VCaP (cell line): Measurements from ENCODE around the gene SMIM29.

Experiments
- H3K27ac ChIP-seq: fragments of 450-650 bp; 2 replicates; pipeline ENCODE4 v1.5.1; 2017
- TF ChIP-seq, protein P1 (sequence below): fragments of 450-650 bp; conservative IDR thresholded peaks from 2 replicates; pipeline ENCODE4 v1.5.1; 2017; ENCODE audit warnings: mild to moderate bottlenecking, moderate library complexity

SMIM29 gene

DNA sequence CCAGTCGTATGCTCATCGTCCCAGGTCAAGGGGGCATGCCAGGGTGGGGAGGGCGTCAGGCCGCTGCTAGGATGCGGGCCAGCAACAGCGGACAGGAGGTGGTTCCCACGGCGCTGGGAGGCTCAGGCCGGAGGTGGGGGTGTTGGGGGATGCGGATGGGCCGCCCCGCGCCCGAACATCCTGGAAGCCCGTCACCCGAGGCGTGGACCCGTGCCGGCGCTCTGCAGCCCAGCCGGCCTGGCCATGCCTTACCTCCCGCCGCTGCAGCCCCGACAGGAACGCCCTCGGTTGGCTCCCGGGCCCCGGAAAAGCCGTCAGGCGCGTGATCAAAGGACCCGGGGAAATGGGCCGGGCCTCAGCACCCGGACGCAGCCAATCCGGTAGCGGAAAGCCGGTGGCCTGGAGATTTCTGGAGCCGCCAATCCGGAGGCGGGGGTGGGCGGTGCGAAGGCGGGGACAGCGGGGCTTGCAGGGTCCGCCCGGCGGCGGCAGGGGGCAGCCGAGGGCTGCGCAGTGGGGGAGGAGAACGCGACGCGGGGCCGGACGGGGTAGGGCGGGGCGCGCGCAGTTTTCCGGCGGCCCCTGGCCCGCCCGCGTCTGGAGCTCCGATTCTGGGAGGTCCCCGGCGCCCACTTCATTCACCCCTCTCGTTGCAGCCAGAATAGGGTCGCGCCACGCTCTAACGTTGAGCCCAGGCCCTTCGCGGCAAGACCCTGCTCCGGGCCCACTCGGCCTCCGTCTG, at the start of gene SMIM29:
Gene SMIM29 (minus strand): TSS at position 280 of the 742 bp plus-strand sequence. CDS start 1,215 bp downstream, outside the sequence.
- TF ChIP-seq, protein P1, sequence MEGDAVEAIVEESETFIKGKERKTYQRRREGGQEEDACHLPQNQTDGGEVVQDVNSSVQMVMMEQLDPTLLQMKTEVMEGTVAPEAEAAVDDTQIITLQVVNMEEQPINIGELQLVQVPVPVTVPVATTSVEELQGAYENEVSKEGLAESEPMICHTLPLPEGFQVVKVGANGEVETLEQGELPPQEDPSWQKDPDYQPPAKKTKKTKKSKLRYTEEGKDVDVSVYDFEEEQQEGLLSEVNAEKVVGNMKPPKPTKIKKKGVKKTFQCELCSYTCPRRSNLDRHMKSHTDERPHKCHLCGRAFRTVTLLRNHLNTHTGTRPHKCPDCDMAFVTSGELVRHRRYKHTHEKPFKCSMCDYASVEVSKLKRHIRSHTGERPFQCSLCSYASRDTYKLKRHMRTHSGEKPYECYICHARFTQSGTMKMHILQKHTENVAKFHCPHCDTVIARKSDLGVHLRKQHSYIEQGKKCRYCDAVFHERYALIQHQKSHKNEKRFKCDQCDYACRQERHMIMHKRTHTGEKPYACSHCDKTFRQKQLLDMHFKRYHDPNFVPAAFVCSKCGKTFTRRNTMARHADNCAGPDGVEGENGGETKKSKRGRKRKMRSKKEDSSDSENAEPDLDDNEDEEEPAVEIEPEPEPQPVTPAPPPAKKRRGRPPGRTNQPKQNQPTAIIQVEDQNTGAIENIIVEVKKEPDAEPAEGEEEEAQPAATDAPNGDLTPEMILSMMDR: peak; percentile 100
- H3K27ac ChIP-seq: peak within 1 kb of the TSS; percentile 96

DNA sequence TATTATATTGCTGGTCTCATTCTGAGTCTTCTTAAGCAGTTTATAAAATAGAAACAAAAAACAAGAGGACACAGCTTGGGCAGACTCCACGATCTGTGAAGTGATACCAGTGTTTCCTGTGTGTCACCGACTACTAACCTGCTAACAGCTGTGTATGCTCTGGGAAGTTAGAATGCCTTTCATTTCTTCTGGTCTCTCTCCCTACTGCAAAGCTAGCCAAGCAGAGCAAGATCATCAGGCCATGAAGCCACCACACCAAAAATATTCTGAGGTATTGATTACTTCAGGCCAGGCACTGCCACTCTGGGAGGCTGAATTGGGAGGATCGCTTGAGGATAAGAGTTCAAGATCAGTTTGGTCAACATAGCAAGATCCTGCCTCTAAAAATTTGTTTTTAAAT, 46.9 kb upstream of the SMIM29 start:
- TF ChIP-seq, protein P1: no peak
- no peak overlapping the region for H3K27ac ChIP-seq

DNA sequence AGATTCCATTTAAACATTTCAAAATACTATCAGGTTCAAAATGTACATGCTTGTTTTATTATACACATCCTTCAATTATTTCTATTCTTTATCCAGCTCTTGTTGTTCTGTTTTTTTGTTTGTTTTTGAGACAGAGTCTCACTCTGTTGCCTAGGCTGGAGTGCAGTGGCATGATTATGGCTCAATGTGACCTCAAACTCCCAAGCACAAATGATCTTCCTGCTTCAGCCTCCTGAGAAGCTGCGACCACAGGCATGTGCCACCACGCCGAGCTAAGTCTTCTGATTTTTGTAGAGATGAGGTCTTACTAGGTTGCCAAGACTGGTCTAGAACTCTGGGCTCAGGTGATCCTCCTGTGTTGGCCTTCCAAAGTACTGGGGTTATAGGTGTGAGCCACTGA, 44.1 kb upstream of the SMIM29 start:
- no peak overlapping the region for H3K27ac ChIP-seq

DNA sequence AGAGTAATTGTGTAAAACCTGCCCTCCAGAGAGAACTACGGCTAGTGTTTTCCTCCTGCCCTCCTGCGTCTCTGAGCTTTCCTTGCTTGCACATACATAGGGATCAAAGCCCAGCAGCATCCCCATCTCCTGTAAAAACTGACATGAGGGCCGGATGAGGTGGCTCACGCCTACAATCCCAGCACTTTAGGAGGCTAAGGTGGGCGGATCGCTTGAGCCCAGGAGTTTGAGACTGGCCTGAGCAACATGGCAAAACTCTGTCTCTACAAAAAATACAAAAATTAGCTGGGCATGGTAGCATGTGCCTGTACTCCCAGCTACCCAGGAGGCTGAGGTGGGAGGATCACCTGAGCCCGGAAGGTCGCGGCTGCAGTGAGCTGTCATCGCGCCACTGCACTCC, 40.3 kb upstream of the SMIM29 start:
- TF ChIP-seq, protein P1: no peak
- no peak overlapping the region for H3K27ac ChIP-seq

More for the DNA sequence above, 44.1 kb upstream of the SMIM29 start:
- TF ChIP-seq, protein P1: no peak

DNA sequence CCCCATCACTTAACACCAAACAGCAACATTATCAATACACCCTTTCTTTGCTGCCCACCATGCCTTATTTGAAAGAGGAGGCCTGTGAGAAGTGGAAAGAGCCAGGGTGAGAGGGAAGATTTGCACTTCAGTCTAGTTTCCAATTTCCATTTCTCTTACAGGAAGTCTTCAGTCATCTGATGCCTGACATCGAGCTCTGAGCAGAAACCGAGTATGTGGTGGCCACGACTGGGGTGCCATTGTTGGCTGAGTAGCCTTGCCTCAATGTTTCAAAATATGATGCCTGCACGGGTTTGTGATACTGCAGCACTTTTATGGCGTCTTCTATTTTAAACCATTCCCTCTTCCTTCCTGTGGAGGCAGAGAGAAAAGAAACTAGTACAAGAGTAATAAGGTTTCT, 39.8 kb upstream of the SMIM29 start:
- TF ChIP-seq, protein P1: no peak
- no peak overlapping the region for H3K27ac ChIP-seq

DNA sequence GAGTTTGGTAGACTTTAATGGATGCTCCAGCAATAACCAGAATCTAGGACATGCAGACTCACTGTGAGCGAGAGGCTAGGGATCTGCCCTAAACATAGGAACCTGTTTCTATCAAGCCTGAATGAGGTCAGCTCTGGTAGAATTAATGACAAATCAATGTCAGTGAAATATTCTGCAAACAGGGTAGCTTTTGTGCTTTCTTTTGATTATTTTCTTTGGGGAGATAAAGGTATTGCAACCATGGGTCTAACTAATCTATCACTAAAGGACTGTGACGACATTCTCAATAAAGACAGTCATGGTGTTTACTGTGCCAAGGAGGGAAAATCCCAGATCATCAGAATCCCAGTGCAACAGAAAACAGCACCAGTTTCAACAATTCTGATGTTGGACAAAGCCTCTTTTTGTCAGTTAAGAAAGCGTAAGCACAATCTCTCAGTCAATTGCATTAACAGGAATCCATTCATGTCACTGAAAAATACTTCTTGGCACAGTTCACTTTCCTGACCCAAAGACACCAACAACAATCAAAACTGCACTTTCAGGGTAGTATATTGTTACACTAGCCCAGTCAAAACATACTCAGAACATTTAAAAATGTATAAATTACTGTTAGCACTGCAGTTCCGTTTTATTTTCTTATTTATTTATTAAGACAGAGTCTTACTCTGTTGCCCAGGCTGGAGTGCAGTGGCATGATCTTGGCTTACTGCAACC, 36.8 kb upstream of the SMIM29 start:
- TF ChIP-seq, protein P1: no peak
- H3K27ac ChIP-seq: no peak overlapping the region

DNA sequence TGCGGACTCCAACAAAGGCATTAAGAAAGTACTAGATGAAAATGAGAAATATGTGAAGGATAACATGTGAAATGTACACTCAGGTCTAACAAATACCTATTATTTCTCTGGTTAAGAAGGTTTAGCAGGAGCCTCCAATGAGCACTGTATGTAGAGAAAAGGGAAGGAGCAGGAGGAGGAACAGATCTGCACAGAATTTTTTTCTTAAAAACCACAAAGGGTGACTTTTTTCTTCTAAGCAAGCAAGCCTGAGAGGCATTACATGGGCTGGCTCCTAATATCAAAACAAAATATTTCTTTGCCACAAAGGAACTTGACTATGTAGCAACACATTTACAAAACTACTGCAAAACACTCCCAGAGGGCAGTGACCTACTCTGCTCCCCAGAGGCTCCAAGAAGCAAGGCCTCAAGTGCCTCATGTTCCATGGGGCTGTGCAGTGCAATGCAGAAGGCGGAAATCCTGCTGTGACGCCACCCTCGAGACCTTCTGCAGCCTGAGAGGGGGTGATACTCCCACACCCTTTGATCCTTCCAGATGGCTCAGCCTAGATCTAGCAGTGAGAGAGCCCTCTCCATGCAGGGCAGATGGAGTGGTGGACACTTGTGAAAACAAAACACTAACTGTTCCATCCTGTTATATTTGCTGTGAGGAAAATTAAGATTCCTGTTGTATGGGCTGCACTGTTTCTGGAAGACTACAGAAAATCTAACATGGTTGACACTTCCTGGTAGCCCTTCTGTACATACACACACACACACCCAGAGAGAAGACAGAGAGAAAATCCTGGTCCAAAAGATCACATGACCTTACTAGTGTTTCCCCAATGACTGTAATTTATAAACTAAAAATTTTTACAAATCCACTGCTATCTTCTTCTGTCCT, 36.0 kb upstream of the SMIM29 start:
- TF ChIP-seq, protein P1: no peak
- H3K27ac ChIP-seq: no peak overlapping the region
